HepG2 (cell line): ENCODE data around the gene TRAIP. TPM values are rescaled to one million over a fixed set of nuclear protein-coding genes. Genes with fewer than 3 reads are reported as not detected.

ENCODE experiments used
- AGO2 ChIP-seq: fragments of 200-400 bp; formaldehyde crosslinking; optimal IDR thresholded peaks from 2 replicates; pipeline ENCODE3; 2017; ENCODE audit warnings: mild to moderate bottlenecking, low read depth, low read length, moderate library complexity
- ARID2 ChIP-seq: sonication (generic); formaldehyde crosslinking; IDR thresholded peaks from 2 replicates; pipeline ENCODE4 v1.8.1; 2022; ENCODE audit warnings: mild to moderate bottlenecking, missing genetic modification reagents, borderline replicate concordance
- DNMT3B ChIP-seq: conservative IDR thresholded peaks from 2 replicates; pipeline ENCODE4 v1.6.1; 2016; ENCODE audit warnings: missing biosample characterization, control low read depth
- GATAD2A ChIP-seq: IDR thresholded peaks from 2 replicates; pipeline ENCODE4 v1.6.1; 2016
- HNRNPLL ChIP-seq: fragments of 200-400 bp; formaldehyde crosslinking; IDR thresholded peaks from 2 replicates; pipeline ENCODE4 v1.6.1; 2017; ENCODE audit warnings: mild to moderate bottlenecking, low read depth, low read length; ENCODE audit not compliant: poor library complexity, severe bottlenecking
- HOXA3 ChIP-seq: sonication (generic); formaldehyde crosslinking; IDR thresholded peaks from 2 replicates; pipeline ENCODE4 v1.5.0; 2020; ENCODE audit warnings: missing genetic modification reagents
- KLF15 ChIP-seq: sonication (generic); formaldehyde crosslinking; IDR thresholded peaks from 2 replicates; pipeline ENCODE4 v1.8.1; 2023; ENCODE audit warnings: borderline replicate concordance, mild to moderate bottlenecking, inconsistent platforms, missing genetic modification reagents, mixed read lengths
- KMT2B ChIP-seq: IDR thresholded peaks from 2 replicates; pipeline ENCODE4 v1.6.1; 2016; ENCODE audit warnings: missing genetic modification reagents, missing compliant biosample characterization
- MAX ChIP-seq: IDR thresholded peaks from 2 replicates; pipeline ENCODE4 v1.6.1; 2012; ENCODE audit warnings: inconsistent platforms
- MEIS2 ChIP-seq: sonication (generic); formaldehyde crosslinking; IDR thresholded peaks from 2 replicates; pipeline ENCODE4 v1.9.0; 2021; ENCODE audit warnings: mild to moderate bottlenecking, missing genetic modification reagents
- MXI1 ChIP-seq: IDR thresholded peaks from 3 replicates; pipeline ENCODE4 v1.6.1; 2012; ENCODE audit warnings: low read depth, low read length, inconsistent platforms, borderline replicate concordance
- NCOA2 ChIP-seq: sonication (generic); formaldehyde crosslinking; IDR thresholded peaks from 2 replicates; pipeline ENCODE4 v1.8.0; 2022; ENCODE audit warnings: inconsistent platforms
- NFIB ChIP-seq: sonication (generic); formaldehyde crosslinking; IDR thresholded peaks from 2 replicates; pipeline ENCODE4 v1.9.0; 2021; ENCODE audit warnings: missing genetic modification reagents, mild to moderate bottlenecking, borderline replicate concordance
- RARA ChIP-seq: IDR thresholded peaks from 2 replicates; pipeline ENCODE4 v1.6.1; 2016; ENCODE audit warnings: missing genetic modification reagents, missing compliant biosample characterization
- REXO4 ChIP-seq: sonication (generic); formaldehyde crosslinking; IDR thresholded peaks from 2 replicates; pipeline ENCODE4 v1.8.0; 2022; ENCODE audit warnings: missing genetic modification reagents, mild to moderate bottlenecking, borderline replicate concordance
- SRSF1 ChIP-seq: fragments of 200-400 bp; formaldehyde crosslinking; optimal IDR thresholded peaks from 2 replicates; pipeline ENCODE3; 2017; ENCODE audit warnings: mild to moderate bottlenecking, low read depth, low read length, moderate library complexity
- SRY ChIP-seq: sonication (generic); formaldehyde crosslinking; IDR thresholded peaks from 2 replicates; pipeline ENCODE4 v1.8.0; 2022; ENCODE audit warnings: mild to moderate bottlenecking, missing genetic modification reagents
- U2AF1 ChIP-seq: fragments of 200-400 bp; formaldehyde crosslinking; optimal IDR thresholded peaks from 2 replicates; pipeline ENCODE3; 2017; ENCODE audit warnings: mild to moderate bottlenecking, low read depth, low read length
- YEATS4 ChIP-seq: sonication (generic); formaldehyde crosslinking; IDR thresholded peaks from 2 replicates; pipeline ENCODE4 v1.4.0; 2020; ENCODE audit warnings: missing genetic modification reagents, borderline replicate concordance
- ZBTB34 ChIP-seq: sonication (generic); formaldehyde crosslinking; IDR thresholded peaks from 2 replicates; pipeline ENCODE4 v1.8.0; 2022; ENCODE audit warnings: mild to moderate bottlenecking, missing genetic modification reagents
- ZBTB42 ChIP-seq: sonication (generic); formaldehyde crosslinking; IDR thresholded peaks from 2 replicates; pipeline ENCODE4 v1.5.0; 2020; ENCODE audit warnings: mild to moderate bottlenecking, missing genetic modification reagents
- ZNF18 ChIP-seq: sonication (generic); formaldehyde crosslinking; IDR thresholded peaks from 2 replicates; pipeline ENCODE4 v1.8.0; 2022; ENCODE audit warnings: mild to moderate bottlenecking, missing genetic modification reagents; ENCODE audit not compliant: insufficient replicate concordance
- ZNF709 ChIP-seq: sonication (generic); formaldehyde crosslinking; IDR thresholded peaks from 2 replicates; pipeline ENCODE4 v1.5.0; 2020; ENCODE audit warnings: mild to moderate bottlenecking, missing genetic modification reagents
- ZNF749 ChIP-seq: sonication (generic); formaldehyde crosslinking; IDR thresholded peaks from 2 replicates; pipeline ENCODE4 v1.8.0; 2022; ENCODE audit warnings: mild to moderate bottlenecking, missing genetic modification reagents, moderate library complexity, borderline replicate concordance
- ZNF775 ChIP-seq: sonication (generic); formaldehyde crosslinking; IDR thresholded peaks from 2 replicates; pipeline ENCODE4 v1.4.0; 2020; ENCODE audit warnings: missing genetic modification reagents, mild to moderate bottlenecking, moderate library complexity, borderline replicate concordance
- ZNF776 ChIP-seq: sonication (generic); formaldehyde crosslinking; IDR thresholded peaks from 2 replicates; pipeline ENCODE4 v1.4.0; 2020; ENCODE audit warnings: mild to moderate bottlenecking, missing genetic modification reagents
- ZNF788 ChIP-seq: sonication (generic); formaldehyde crosslinking; IDR thresholded peaks from 2 replicates; pipeline ENCODE4 v1.5.0; 2020; ENCODE audit warnings: mild to moderate bottlenecking, missing genetic modification reagents, borderline replicate concordance
- ZNF879 ChIP-seq: sonication (generic); formaldehyde crosslinking; IDR thresholded peaks from 2 replicates; pipeline ENCODE4 v1.8.1; 2023; ENCODE audit warnings: missing genetic modification reagents
- polyA plus RNA-seq, 8 experiments: library from polyadenylated mRNA; depleted of rRNA in 3 of 8; stranded (reverse) in 7 of 8; unstranded in 1 of 8; fragments of >200 nt; fragmentation: Illumina TruSeq in 4 of 8; extraction: Trizol in 4 of 8; gene quantifications; 2 replicates each; pipeline versions ENCODE4 v1.2.1 to v1.2.3, GENCODE V29; 2011 to 2016; ENCODE audit warnings: low read depth in 4 of 8, missing spikeins in 1 of 8, mixed read lengths in 1 of 8; ENCODE audit not compliant: insufficient read depth in 1 of 8
- total RNA-seq, 5 experiments: library from RNA; depleted of rRNA; stranded (reverse); fragments of >200 nt; fragmentation: Illumina TruSeq; extraction: Trizol; gene quantifications; 2 replicates each; pipeline ENCODE4 v1.2.3, GENCODE V29; 2016; ENCODE audit warnings: low read depth in 1 of 5

Gene TRAIP
- total and polyA plus RNA-seq, 2 of the 13 experiments (the other 11 are each of a cell fraction or from before 2014, with no cell fraction given) = 13.9 to 23.9 TPM

GRCh38 chr3:49786357-49787181 is 69.8 kb downstream of the TRAIP start, which contains the start of gene IP6K1 (continued):
- no peak for TF ChIP-seq ZBTB34
- TF ChIP-seq ZNF709 = 0 out of 2 replicates have a peak, but pooled peaks have one; percentile 50
- peak; percentile 93 for TF ChIP-seq ZNF749
- TF ChIP-seq MXI1 = peak; percentile 84; the same call in 1 of the 3 replicates
- TF ChIP-seq NCOA2 (CRISPR knock-in tag) = peak; percentile 29; the same call in 1 of the 2 replicates
- 0 out of 2 replicates have a peak, but pooled peaks have one; percentile 4 for TF ChIP-seq ZNF788 (CRISPR knock-in tag)
- peak; percentile 70 for TF ChIP-seq AGO2
- TF ChIP-seq U2AF1 = no peak
- peak; percentile 29; the same call in 1 of the 2 replicates for TF ChIP-seq KLF15 (CRISPR knock-in tag)
- TF ChIP-seq RARA (CRISPR knock-in tag) = 0 out of 2 replicates have a peak, but pooled peaks have one; percentile 33
- no peak for TF ChIP-seq SRSF1
- TF ChIP-seq KMT2B (CRISPR knock-in tag) = peak; percentile 71
- TF ChIP-seq SRY (CRISPR knock-in tag) = peak; percentile 50; the same call in 1 of the 2 replicates
- TF ChIP-seq HOXA3 = peak; percentile 95
- TF ChIP-seq HNRNPLL = peak; percentile 94
- no peak; the same call in 1 of the 2 replicates for TF ChIP-seq DNMT3B (CRISPR knock-in tag)
- peak; percentile 61 for TF ChIP-seq MEIS2
- TF ChIP-seq ARID2 (CRISPR knock-in tag) = no peak
- TF ChIP-seq GATAD2A (CRISPR knock-in tag) = 0 out of 2 replicates have a peak, but pooled peaks have one; percentile 17
- TF ChIP-seq NFIB = no peak
- peak; percentile 63; the same call in 1 of the 2 replicates for TF ChIP-seq ZNF776 (CRISPR knock-in tag)
- TF ChIP-seq YEATS4 (CRISPR knock-in tag) = peak; percentile 89
- TF ChIP-seq ZNF879 (CRISPR knock-in tag) = peak; percentile 86; the same call in 1 of the 2 replicates
- TF ChIP-seq MAX = peak; percentile 97
- TF ChIP-seq ZNF18 = peak; percentile 19
- TF ChIP-seq ZBTB42 (CRISPR knock-in tag) = peak; percentile 77; the same call in 1 of the 2 replicates
- TF ChIP-seq REXO4 (CRISPR knock-in tag) = 0 out of 2 replicates have a peak, but pooled peaks have one; percentile 50
- 0 out of 2 replicates have a peak, but pooled peaks have one; percentile 56 for TF ChIP-seq ZNF775 (CRISPR knock-in tag)
